SIG-M5 (cell line): ENCODE results near the gene CCDC117.

ENCODE experiments used
- DNase-seq: peaks from one replicate; lab custom pipeline; 2025; lab: John Stamatoyannopoulos, UW

Gene CCDC117

GRCh38 chr22:28830441-28830840 lies 57.9 kb downstream of the CCDC117 start:
- DNase-seq: no peak

GRCh38 chr22:28831140-28832072 lies 58.9 kb downstream of the CCDC117 start:
- no peak for DNase-seq

GRCh38 chr22:28832731-28833130 lies 60.2 kb downstream of the CCDC117 start:
- no peak for DNase-seq

GRCh38 chr22:28833276-28833923 lies 60.9 kb downstream of the CCDC117 start:
- DNase-seq: no peak

GRCh38 chr22:28835630-28836189 lies 63.2 kb downstream of the CCDC117 start:
- DNase-seq: no peak

- no peak for DNase-seq
Observed at GRCh38 chr22:28837640-28838039, 65.1 kb downstream of the CCDC117 start.
